RCC 7860 (cell line): Measurements from ENCODE around the gene CENPE.
"Not testable (repeated sequence)": the region's sequence is repeated elsewhere in the genome, so short reads cannot be mapped to it uniquely, and the experiment has no call there.

Experiments used
- DNase-seq: peaks from one replicate; pipeline ENCODE4 v3.0.0-alpha.2; 2015; ENCODE audit warnings: low spot score
- FAIRE-seq: peaks from 2 replicates; lab custom pipeline; 2012; peaks lifted over from hg19 to GRCh38; lab: Jason Lieb, UNC

Gene CENPE, protein sequence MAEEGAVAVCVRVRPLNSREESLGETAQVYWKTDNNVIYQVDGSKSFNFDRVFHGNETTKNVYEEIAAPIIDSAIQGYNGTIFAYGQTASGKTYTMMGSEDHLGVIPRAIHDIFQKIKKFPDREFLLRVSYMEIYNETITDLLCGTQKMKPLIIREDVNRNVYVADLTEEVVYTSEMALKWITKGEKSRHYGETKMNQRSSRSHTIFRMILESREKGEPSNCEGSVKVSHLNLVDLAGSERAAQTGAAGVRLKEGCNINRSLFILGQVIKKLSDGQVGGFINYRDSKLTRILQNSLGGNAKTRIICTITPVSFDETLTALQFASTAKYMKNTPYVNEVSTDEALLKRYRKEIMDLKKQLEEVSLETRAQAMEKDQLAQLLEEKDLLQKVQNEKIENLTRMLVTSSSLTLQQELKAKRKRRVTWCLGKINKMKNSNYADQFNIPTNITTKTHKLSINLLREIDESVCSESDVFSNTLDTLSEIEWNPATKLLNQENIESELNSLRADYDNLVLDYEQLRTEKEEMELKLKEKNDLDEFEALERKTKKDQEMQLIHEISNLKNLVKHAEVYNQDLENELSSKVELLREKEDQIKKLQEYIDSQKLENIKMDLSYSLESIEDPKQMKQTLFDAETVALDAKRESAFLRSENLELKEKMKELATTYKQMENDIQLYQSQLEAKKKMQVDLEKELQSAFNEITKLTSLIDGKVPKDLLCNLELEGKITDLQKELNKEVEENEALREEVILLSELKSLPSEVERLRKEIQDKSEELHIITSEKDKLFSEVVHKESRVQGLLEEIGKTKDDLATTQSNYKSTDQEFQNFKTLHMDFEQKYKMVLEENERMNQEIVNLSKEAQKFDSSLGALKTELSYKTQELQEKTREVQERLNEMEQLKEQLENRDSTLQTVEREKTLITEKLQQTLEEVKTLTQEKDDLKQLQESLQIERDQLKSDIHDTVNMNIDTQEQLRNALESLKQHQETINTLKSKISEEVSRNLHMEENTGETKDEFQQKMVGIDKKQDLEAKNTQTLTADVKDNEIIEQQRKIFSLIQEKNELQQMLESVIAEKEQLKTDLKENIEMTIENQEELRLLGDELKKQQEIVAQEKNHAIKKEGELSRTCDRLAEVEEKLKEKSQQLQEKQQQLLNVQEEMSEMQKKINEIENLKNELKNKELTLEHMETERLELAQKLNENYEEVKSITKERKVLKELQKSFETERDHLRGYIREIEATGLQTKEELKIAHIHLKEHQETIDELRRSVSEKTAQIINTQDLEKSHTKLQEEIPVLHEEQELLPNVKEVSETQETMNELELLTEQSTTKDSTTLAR (N-terminal part only)

DNA sequence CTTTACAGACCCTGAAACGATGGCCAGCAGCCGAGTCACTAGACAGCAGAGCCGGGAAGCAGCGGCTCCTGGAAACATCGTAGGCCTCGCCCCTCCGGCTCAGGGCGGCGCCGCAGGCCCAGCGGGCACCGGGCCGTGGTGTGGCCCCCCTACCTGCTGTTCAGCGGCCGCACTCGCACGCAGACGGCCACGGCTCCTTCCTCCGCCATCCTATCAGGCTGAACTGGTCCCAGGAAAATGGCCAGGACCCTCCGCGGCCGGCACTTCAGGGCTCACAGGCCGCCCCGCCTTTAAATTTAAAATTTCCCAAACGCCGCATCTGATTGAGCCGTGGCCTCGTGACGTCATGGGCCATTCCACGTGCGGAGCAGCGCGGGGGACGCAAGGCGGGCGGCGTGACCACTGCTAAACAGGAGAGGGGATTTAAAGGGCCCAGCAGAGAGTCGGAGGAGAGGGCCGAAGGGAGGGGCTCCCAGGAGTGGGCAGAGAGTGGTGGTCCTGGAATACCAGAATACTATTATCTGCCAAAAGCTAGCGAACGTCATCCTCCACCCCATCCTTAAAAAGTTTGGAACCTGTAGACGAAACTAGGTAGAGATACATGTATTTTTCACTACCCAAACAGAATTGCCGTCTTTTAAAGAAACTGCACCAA lies at the start of gene CENPE:
Gene CENPE (minus strand): TSS at position 233 of the 655 bp plus-strand sequence. CDS start 24 bp downstream, at position 209.
- FAIRE-seq (peak; percentile 46), DNase-seq (peak; percentile 63)

DNA sequence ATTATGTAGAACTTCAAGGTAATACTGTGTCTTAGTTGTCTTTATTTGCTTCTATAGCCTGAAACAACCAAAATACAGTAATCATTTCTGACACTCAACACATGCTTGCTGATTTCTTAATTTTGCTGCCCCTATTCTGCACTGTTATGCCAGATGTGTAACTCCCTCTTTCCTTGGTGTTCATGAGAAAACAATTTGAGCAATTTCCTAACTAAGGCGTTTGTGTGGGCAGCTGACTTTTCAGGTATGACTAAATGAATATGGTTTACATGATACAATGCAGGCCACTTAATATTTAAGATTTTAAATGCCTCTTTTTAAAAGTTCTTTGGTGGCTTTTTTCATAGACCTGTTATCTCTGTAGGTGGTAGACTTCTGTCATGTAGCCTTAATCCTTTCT lies 46.1 kb upstream of the CENPE start:
- FAIRE-seq (no peak), DNase-seq (no peak)

GRCh38 chr4:103230938-103231337 lies 32.8 kb upstream of the CENPE start:
- FAIRE-seq, DNase-seq: not testable (repeated sequence)

DNA sequence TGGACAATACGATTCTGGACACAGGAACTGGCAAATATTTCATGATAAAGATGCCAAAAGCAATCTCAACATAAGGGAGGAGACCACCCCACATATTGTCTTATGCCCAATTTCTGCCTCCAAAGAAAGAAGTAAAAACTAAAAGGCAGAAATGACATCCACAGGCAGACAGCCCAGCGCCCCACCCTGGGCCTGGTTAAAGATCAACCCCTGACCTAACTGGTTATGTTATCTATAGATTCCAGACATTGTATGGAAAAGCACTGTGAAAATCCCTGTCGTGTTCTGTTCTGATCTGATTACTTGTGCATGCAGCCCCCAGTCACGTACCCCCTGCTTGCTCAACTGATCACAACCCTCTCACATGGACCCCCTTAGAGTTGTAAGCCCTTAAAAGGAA lies 25.4 kb upstream of the CENPE start:
- not testable (repeated sequence) for FAIRE-seq, DNase-seq

DNA sequence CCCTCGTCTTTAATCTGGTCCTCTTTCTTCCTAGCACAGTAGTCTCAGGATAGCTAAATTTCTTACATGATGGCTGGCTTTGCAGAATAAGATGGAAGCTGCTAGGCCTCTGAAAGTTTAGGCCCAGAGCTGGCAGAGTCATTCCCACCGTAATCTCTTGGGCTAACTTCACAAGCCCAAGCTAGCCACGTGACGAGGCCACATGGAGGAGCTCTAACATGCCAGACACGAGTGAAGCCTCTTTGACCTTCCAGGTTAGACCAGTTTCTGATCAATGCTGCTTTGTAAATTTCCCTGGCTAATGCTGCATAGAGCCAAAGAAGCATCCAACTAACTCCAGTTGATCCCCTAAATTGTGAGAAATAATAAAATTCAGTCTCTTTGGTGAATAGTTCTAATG lies 9.5 kb upstream of the CENPE start:
- FAIRE-seq (no peak), DNase-seq (no peak)

DNA sequence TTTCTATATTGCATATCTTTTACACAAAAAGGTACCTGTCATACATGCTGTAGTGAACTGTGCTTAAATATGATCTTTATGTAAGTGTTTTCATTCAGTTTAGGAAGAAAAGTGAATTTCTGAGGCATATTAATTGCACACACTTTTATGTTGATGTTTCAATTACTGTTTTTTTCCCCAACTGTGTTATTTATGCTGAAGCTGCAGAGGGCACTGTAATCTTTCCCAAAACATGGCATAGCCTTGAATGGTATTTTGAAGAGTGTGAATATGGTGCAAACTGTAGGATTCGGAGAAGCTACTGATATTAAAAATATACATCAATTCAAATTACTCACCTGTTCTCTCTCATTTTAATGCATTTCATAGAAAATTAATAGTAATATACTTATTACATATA lies 6.0 kb upstream of the CENPE start:
- DNase-seq (no peak), FAIRE-seq (no peak)

- FAIRE-seq (no peak), DNase-seq (no peak)
Measured at GRCh38 chr4:103201724-103202123, 3.6 kb upstream of the CENPE start.

GRCh38 chr4:103201253-103201652 lies 3.1 kb upstream of the CENPE start:
- DNase-seq = no peak
- no peak for FAIRE-seq

- FAIRE-seq = no peak
- DNase-seq = no peak
Measured at GRCh38 chr4:103199009-103199408, 866 bp upstream of the CENPE start.

DNA sequence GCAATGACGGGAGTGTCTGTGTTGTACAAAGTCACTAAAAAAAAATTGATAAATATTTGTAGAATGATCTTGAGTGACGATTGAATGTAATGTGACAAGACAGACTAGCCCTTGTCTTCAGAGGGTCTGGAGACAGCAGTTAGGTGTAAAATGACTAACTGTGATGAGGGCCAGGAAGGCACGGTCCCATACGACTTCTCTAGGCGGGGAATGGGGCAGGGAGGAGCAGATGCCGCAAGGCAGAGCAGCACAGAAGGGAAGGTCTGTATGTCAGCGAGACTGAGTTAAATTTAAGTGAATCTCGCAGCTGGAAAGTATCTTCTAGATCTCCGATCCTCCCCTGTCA lies 405 bp downstream of the CENPE start:
- DNase-seq (no peak), FAIRE-seq (no peak)

DNA sequence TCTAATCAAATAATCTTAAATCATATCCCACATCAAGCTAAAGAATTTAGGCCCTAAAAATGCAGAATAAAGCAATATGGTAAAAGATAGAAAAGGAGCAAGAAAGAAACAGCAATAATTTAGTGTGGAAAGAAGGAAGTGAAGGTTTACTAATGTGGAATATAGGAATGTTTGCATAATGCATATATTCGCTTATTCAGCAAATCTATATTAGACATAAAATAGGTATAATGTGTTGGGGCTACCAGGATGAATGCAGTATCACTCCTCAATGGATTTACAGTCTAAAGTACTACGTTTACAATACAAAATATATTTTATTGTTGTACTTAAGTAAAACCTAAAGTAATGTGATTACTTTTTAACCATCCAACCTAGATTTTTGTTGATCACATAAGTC lies 4.7 kb downstream of the CENPE start:
- FAIRE-seq (no peak), DNase-seq (no peak)

DNA sequence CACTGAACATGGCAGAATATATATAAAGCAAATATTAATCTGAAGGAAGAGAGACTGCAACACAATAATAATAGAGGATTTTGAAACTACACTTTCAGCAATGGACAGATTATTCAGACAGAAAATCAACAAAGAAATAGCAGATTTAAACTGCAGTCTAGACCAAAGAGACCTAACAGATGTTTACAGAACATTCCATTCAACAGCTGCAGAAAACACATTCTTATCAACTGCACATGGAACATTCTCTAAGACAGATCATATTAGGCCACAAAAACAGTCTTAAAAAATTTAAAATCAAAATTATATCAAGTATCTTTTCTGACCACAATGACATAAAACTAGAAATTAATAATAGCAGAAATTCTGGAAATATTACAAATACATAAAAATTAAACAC lies 27.1 kb downstream of the CENPE start:
- FAIRE-seq = no peak

GRCh38 chr4:103169750-103170149 lies 28.4 kb downstream of the CENPE start:
- not testable (repeated sequence) for FAIRE-seq, DNase-seq

More for the DNA sequence above, 27.1 kb downstream of the CENPE start:
- DNase-seq = no peak

DNA sequence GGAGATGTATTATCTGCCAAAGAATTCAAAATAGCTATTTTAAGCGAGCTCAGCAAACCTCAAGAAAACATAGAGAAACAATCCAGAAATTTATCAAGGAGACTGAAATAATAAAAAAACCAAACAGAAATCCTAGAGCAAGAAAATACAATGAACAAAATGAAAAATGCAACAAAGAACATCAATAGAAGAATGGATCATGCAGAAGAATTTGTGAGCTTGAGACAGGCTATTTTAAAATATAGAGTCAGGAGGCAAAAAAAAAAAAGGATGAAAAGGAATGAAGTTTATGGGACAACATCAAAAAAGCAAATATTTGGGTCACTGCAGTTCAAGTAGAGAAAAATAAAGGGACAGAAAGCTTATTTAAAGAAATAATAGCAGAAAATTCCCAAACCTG lies 29.1 kb downstream of the CENPE start:
- DNase-seq = no peak
- no peak for FAIRE-seq

DNA sequence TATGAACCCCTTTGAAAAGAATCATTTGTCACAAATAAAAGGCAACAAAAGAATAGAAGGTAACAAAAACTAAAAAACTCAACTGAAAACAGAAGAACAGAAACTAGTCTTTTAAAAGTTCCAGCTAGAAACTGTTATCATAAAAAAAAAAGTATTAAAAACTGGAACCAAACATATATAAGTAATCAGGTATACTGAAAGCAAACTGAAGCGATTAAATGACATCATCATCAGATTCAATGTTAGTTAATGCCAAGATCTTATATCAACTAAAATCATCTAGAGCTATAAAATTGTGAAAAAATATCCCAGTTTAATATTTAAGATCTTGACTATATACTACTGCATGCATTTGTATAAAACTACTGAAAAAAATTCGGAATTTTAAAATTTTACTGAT lies 36.0 kb downstream of the CENPE start:
- FAIRE-seq (no peak), DNase-seq (no peak)

- FAIRE-seq (no peak), DNase-seq (no peak)
Measured at GRCh38 chr4:103158760-103159159, 39.4 kb downstream of the CENPE start.

- DNase-seq (no peak), FAIRE-seq (no peak)
Measured at GRCh38 chr4:103156106-103156505, 42.0 kb downstream of the CENPE start.

DNA sequence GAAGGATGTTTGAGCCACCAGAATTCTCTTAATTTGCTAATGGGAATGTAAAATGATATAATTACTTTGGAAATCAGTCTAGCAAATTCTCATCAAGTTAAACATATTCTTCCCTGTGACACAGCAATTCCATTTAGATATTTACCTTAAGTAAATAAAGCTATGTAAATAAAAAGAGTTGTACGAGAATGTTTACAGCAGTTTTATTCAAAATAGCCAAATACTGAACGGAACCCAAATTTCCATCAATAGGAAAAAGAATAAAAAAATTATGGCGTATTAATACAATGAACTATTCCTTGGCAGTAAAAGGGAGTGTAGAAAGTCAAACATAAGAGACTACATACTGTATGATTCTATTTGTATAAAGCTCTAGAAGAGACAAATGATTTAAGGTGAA lies 45.8 kb downstream of the CENPE start:
- no peak for DNase-seq
- FAIRE-seq = no peak

GRCh38 chr4:103150677-103151076 lies 47.5 kb downstream of the CENPE start:
- FAIRE-seq (no peak), DNase-seq (no peak)

DNA sequence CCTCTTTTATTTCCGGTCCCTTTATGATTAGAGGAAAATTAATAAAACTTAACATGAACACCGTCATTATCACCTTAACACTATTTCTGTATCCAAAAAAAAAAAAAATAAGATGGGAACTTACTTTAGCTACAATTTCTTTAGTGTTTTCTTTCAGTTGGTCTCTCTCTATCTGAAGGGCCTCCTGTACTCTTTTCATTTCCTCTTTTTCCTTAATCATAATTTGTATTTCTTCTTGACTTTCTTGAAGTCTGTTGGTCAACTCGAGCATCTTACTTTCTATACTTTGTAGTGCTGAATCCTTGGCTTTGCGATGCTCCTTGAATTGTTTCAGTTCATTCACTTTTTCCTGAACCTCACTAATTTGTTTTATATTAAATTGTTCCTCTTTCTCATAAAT lies 53.2 kb downstream of the CENPE start:
- DNase-seq = no peak
- FAIRE-seq = no peak

GRCh38 chr4:103137446-103137827 lies 60.7 kb downstream of the CENPE start:
- FAIRE-seq = no peak
- no peak for DNase-seq
